ENCODE data around the gene SACM1L.

Gene SACM1L

DNA sequence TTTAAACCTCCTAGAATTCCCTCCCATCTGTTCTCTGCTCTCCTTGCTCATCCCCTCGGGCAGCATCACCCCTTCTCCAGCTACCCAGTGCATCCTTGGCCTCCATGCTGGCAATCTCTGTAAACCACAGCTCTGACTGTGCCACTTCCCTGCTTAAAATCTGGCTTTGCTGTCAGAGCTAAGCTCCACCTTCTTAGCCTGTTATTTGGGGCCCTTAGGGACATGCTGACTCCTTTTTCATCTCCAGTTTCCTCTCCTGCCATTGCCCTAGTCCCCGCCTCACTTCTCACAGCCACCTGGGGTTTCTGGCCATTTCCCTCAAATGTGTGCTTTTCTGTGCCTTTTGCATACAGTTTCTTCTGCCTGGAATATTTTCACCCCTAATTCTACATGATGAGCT is 101.4 kb downstream of the SACM1L start:
- TF ChIP-seq, protein P1, sequence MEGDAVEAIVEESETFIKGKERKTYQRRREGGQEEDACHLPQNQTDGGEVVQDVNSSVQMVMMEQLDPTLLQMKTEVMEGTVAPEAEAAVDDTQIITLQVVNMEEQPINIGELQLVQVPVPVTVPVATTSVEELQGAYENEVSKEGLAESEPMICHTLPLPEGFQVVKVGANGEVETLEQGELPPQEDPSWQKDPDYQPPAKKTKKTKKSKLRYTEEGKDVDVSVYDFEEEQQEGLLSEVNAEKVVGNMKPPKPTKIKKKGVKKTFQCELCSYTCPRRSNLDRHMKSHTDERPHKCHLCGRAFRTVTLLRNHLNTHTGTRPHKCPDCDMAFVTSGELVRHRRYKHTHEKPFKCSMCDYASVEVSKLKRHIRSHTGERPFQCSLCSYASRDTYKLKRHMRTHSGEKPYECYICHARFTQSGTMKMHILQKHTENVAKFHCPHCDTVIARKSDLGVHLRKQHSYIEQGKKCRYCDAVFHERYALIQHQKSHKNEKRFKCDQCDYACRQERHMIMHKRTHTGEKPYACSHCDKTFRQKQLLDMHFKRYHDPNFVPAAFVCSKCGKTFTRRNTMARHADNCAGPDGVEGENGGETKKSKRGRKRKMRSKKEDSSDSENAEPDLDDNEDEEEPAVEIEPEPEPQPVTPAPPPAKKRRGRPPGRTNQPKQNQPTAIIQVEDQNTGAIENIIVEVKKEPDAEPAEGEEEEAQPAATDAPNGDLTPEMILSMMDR (IDR thresholded peaks at IDR 0.05; ENCODE audit: borderline replicate concordance, extremely low read depth, low read length, poor library complexity, severe bottlenecking), result no peak
- no peak for TF ChIP-seq EZH2 (IDR thresholded peaks at IDR 0.05; ENCODE audit: borderline replicate concordance, low read depth, low read length, severe bottlenecking)
- ATAC-seq (ENCODE audit: insufficient read depth, low read depth), result peak; percentile 60
- Histone ChIP-seq H4K20me1 (ENCODE audit: insufficient read depth, low read length) (no peaks in the 10 kb centered on the region), H3K4me2 (ENCODE audit: insufficient read depth, low read length) (no peak overlapping the region), H3K9me3 (ENCODE audit: insufficient read depth, low read length, severe bottlenecking) (peaks cover 6% of the 10 kb centered on the region), H3K27ac (ENCODE audit: low read length) (0 out of 2 replicates have a peak overlapping the region, but pooled peaks have one; percentile 15), H2AFZ (ENCODE audit: low read depth, low read length) (no peak overlapping the region), H3K79me2 (ENCODE audit: insufficient read depth, low read length) (no peaks in the 10 kb centered on the region), H3K36me3 (ENCODE audit: insufficient read depth, low read length) (no peaks in the 10 kb centered on the region), H3K4me3 (ENCODE audit: low read depth in 1 of 2, low read length in 2 of 2) (no peak overlapping the region), H3K9ac (ENCODE audit: low read depth, low read length) (no peak overlapping the region), H3K27me3 (ENCODE audit: insufficient read depth, low read length, poor library complexity) (no peaks in the 10 kb centered on the region), H3K4me1 (ENCODE audit: insufficient read depth, low read length) (peaks cover 7% of the 10 kb centered on the region)
- peak; percentile 21 for DNase-seq

DNA sequence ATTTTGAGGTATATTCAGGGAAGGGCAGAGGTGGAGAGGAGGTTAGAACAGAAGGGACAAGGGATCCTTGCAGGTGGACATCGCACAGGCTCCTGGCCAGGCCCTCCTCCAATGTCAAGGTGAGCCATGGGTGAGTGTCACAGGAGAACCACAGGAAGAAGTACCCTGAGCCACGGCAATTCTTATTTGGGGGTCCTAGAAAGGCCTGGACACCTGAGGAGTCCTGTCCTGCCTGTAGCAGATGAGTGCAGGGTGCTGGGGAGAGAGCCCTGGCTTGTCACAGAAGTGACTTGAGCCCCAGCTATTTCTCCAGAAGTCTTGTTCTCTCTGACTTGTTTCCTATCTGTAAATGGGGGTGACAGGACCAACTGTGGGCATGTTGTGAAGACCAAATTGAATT is 102.8 kb downstream of the SACM1L start:
- Histone ChIP-seq H2AFZ (ENCODE audit: low read depth, low read length) (no peak overlapping the region), H3K27me3 (ENCODE audit: insufficient read depth, low read length, poor library complexity) (no peaks in the 10 kb centered on the region)
- no peak for ATAC-seq (ENCODE audit: insufficient read depth, low read depth)

DNA sequence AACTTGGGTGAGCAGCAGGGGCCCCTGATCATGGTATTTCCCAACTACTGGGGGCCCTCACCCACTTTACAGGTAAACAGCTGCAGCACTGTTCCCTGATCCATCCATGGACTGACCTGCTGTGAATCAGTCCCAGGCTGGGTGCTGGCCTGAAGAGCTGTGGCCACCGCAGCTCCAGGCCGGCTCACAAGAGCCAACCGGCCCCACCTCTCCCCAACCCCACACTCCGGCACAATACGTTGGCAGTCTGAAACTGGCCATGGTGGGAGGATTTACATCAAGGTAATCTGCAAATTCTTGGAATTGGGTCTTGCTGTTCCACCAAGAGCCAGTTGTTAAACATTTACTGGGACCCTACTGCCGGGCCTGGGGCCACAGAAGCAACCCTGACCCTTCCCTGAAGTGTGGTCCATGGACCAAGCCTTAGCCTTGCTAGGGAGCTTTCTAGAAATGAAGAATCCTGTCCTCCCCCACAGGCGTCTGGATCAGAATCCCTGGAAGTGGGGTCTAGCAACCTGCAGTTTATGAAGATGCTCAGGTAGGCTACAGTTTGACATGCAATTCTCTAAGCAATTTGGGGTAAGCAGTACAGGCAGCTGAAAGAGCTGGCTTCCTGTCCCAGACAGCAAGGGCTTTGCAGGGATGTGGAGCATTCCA is 103.4 kb downstream of the SACM1L start:
- Histone ChIP-seq H3K4me2 (ENCODE audit: insufficient read depth, low read length) (no peak overlapping the region), H3K9me3 (ENCODE audit: insufficient read depth, low read length, severe bottlenecking) (peaks cover 6% of the 10 kb centered on the region), H3K79me2 (ENCODE audit: insufficient read depth, low read length) (no peaks in the 10 kb centered on the region), H3K27ac (ENCODE audit: low read length) (no peak overlapping the region), H3K9ac (ENCODE audit: low read depth, low read length) (no peak overlapping the region), H3K27me3 (ENCODE audit: insufficient read depth, low read length, poor library complexity) (no peaks in the 10 kb centered on the region), H3K4me3 (ENCODE audit: low read depth in 1 of 2, low read length in 2 of 2) (no peak overlapping the region), H3K4me1 (ENCODE audit: insufficient read depth, low read length) (peaks cover 7% of the 10 kb centered on the region), H4K20me1 (ENCODE audit: insufficient read depth, low read length) (no peaks in the 10 kb centered on the region), H2AFZ (ENCODE audit: low read depth, low read length) (no peak overlapping the region), H3K36me3 (ENCODE audit: insufficient read depth, low read length) (no peaks in the 10 kb centered on the region)
- DNase-seq (peak; percentile 2), ATAC-seq (ENCODE audit: insufficient read depth, low read depth) (no peak)
- TF ChIP-seq, protein P1 (IDR thresholded peaks at IDR 0.05; ENCODE audit: borderline replicate concordance, extremely low read depth, low read length, poor library complexity, severe bottlenecking), result no peak
- no peak for TF ChIP-seq EZH2 (IDR thresholded peaks at IDR 0.05; ENCODE audit: borderline replicate concordance, low read depth, low read length, severe bottlenecking)

More for the DNA sequence above, 102.8 kb downstream of the SACM1L start:
- Histone ChIP-seq H4K20me1 (ENCODE audit: insufficient read depth, low read length) (no peaks in the 10 kb centered on the region), H3K36me3 (ENCODE audit: insufficient read depth, low read length) (no peaks in the 10 kb centered on the region), H3K79me2 (ENCODE audit: insufficient read depth, low read length) (no peaks in the 10 kb centered on the region), H3K27ac (ENCODE audit: low read length) (no peak overlapping the region), H3K9me3 (ENCODE audit: insufficient read depth, low read length, severe bottlenecking) (peaks cover 6% of the 10 kb centered on the region), H3K4me3 (ENCODE audit: low read depth in 1 of 2, low read length in 2 of 2) (no peak overlapping the region), H3K9ac (ENCODE audit: low read depth, low read length) (no peak overlapping the region), H3K4me1 (ENCODE audit: insufficient read depth, low read length) (peaks cover 7% of the 10 kb centered on the region), H3K4me2 (ENCODE audit: insufficient read depth, low read length) (no peak overlapping the region)
- TF ChIP-seq, protein P1 (IDR thresholded peaks at IDR 0.05; ENCODE audit: borderline replicate concordance, extremely low read depth, low read length, poor library complexity, severe bottlenecking), result no peak
- TF ChIP-seq EZH2 (IDR thresholded peaks at IDR 0.05; ENCODE audit: borderline replicate concordance, low read depth, low read length, severe bottlenecking), result no peak
- DNase-seq, result peak; percentile 1
